Loucy (cell line): ENCODE measurements around the gene BTBD1.

Experiments used
- H2AFZ ChIP-seq: fragments of 200-600 bp; sonication (generic); 2 replicates; pipeline ENCODE4 v1.6.0; 2016; ENCODE audit warnings: antibody characterized with exemption, mild to moderate bottlenecking, low read length, moderate library complexity
- H3F3A ChIP-seq: fragments of 200-600 bp; 2 replicates; pipeline ENCODE4 v1.6.0; 2016; ENCODE audit warnings: antibody characterized with exemption, low read depth, mild to moderate bottlenecking
- H3K27me3 ChIP-seq: fragments of 200-600 bp; sonication (generic); 2 replicates; pipeline ENCODE4 v1.6.1; 2014; ENCODE audit warnings: low read length, mild to moderate bottlenecking; ENCODE audit not compliant: insufficient read depth, poor library complexity, severe bottlenecking
- H3K36me3 ChIP-seq: fragments of 200-600 bp; sonication (generic); 2 replicates; pipeline ENCODE4 v1.6.1; 2016; ENCODE audit warnings: low read length; ENCODE audit not compliant: insufficient read depth
- H3K4me1 ChIP-seq: fragments of 200-600 bp; sonication (generic); 2 replicates; pipeline ENCODE4 v1.5.1; 2014; ENCODE audit warnings: low read length, mild to moderate bottlenecking; ENCODE audit not compliant: insufficient read depth, poor library complexity, severe bottlenecking
- H3K4me2 ChIP-seq: fragments of 200-600 bp; sonication (generic); 2 replicates; pipeline ENCODE4 v1.6.0; 2014; ENCODE audit warnings: antibody characterized with exemption, low read length, low read depth, mild to moderate bottlenecking; ENCODE audit not compliant: poor library complexity, severe bottlenecking
- H3K4me3 ChIP-seq: fragments of 200-600 bp; sonication (generic); 2 replicates; pipeline ENCODE4 v1.5.1; 2014; ENCODE audit warnings: low read length, mild to moderate bottlenecking, mixed read lengths; ENCODE audit not compliant: poor library complexity, severe bottlenecking
- H3K79me2 ChIP-seq: fragments of 200-600 bp; sonication (generic); 2 replicates; pipeline ENCODE4 v1.6.1; 2014; ENCODE audit warnings: low read length; ENCODE audit not compliant: insufficient read depth
- H3K9ac ChIP-seq: fragments of 200-600 bp; sonication (generic); 2 replicates; pipeline ENCODE4 v1.6.0; 2014; ENCODE audit warnings: mild to moderate bottlenecking, low read depth, low read length, moderate library complexity; ENCODE audit not compliant: poor library complexity, severe bottlenecking
- H3K9me2 ChIP-seq: fragments of 200-600 bp; sonication (generic); replicated peaks from 2 replicates; pipeline ENCODE4 v1.6.1; 2016; ENCODE audit warnings: low read depth, low read length, mixed read lengths
- H3K9me3 ChIP-seq: fragments of 200-600 bp; sonication (generic); 2 replicates; pipeline ENCODE4 v1.6.1; 2014; ENCODE audit warnings: mild to moderate bottlenecking, antibody characterized with exemption, low read length, low read depth; ENCODE audit not compliant: insufficient read depth
- H4K20me1 ChIP-seq: fragments of 200-600 bp; sonication (generic); 2 replicates; pipeline ENCODE4 v1.6.0; 2014; ENCODE audit warnings: antibody characterized with exemption, low read length, mild to moderate bottlenecking; ENCODE audit not compliant: insufficient read depth, poor library complexity, severe bottlenecking
- CTCF ChIP-seq: fragments of 200-600 bp; sonication (generic); conservative IDR thresholded peaks from 2 replicates; pipeline ENCODE4 v1.5.1; 2014; ENCODE audit warnings: mild to moderate bottlenecking, antibody characterized with exemption, low read length
- EZH2phosphoT487 ChIP-seq: fragments of 200-600 bp; IDR thresholded peaks from 2 replicates; pipeline ENCODE4 v1.6.1; 2018; ENCODE audit warnings: antibody characterized with exemption, mild to moderate bottlenecking, moderate library complexity, borderline replicate concordance

The BTBD1 gene

GRCh38 chr15:83061680-83062079 lies 5.4 kb downstream of the BTBD1 start:
- Histone ChIP-seq H2AFZ (no peak overlapping the region), H4K20me1 (peaks cover 93% of the 10 kb centered on the region), H3K9me2 (no peaks in the 10 kb centered on the region), H3K36me3 (peaks cover 3% of the 10 kb centered on the region; the same call in 1 of the 2 replicates), H3K9me3 (no peaks in the 10 kb centered on the region), H3K27me3 (no peaks in the 10 kb centered on the region), H3F3A (no peaks in the 10 kb centered on the region), H3K9ac (peak overlapping the region; percentile 87), H3K4me3 (peak overlapping the region; percentile 90), H3K79me2 (peaks cover 98% of the 10 kb centered on the region), H3K4me2 (peak overlapping the region; percentile 88), H3K4me1 (peaks cover 43% of the 10 kb centered on the region)
- TF ChIP-seq CTCF (no peak), EZH2phosphoT487 (no peak)

DNA sequence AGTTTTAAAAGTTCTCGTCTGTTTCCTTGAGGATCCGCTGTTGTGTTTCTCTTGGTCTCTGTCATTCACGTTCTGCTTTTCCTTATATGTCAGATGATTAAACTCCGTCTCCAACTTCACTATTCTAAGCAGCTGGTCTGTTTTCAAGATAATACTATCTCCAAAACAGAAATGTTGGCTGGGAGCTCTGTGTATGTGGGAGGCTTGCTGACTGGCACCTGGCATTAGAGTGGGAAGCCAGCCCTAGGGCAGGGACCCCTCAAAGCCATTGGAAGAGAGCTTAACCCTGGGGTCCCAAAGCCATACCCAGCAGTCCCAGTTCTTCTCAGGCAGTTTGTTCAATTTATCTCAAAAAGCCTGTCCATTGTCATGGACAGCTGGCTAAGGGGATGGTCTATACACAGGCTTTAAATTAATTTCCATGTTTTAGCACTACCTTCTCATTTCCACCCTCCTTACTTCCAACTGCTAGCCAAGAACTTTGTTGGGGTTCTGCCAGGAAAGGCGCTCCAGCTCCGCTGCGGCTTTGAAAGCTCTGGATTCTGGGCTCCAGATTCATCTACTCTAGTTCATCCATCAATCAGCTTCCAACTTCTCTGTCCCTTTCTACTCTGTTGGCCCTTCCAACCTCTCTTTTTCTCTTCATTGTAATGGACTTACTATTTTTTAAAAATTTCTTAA lies 9.2 kb downstream of the BTBD1 start:
- Histone ChIP-seq H3K36me3 (peaks cover 31% of the 10 kb centered on the region; the same call in 1 of the 2 replicates), H3K4me3 (no peak overlapping the region), H3K27me3 (no peaks in the 10 kb centered on the region), H3K79me2 (peaks cover 64% of the 10 kb centered on the region), H3F3A (no peaks in the 10 kb centered on the region), H4K20me1 (peaks cover 62% of the 10 kb centered on the region), H3K9me3 (no peaks in the 10 kb centered on the region), H3K4me1 (peaks cover 25% of the 10 kb centered on the region), H2AFZ (no peak overlapping the region), H3K4me2 (peak overlapping the region; percentile 5), H3K9me2 (no peaks in the 10 kb centered on the region), H3K9ac (no peak overlapping the region)
- TF ChIP-seq CTCF = no peak
- TF ChIP-seq EZH2phosphoT487 = no peak

DNA sequence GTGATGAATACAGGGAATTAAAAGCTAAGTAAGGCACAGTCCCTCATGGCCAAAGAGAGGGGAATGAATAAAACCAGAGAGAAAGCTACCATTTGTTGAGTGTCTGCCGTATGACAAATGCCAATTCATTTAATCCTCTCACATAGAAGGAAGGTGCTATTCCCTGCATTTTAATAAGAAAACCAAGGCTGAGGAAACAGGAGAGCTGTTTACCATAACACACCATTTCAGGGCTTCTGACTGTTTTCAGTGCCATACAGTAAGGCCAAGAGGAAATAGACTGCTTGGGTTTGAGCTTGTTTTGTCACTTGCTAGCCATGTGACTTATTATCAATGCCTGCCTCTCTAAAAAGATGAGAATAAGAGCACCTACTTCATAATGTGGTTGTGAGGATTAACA lies 10.1 kb downstream of the BTBD1 start:
- peaks cover 31% of the 10 kb centered on the region; the same call in 1 of the 2 replicates for H3K36me3 ChIP-seq
- H3K4me1 ChIP-seq = peaks cover 16% of the 10 kb centered on the region
- H3K27me3 ChIP-seq = no peaks in the 10 kb centered on the region
- no peak overlapping the region for H3K4me2 ChIP-seq
- H3F3A ChIP-seq = no peaks in the 10 kb centered on the region
- H3K4me3 ChIP-seq = no peak overlapping the region
- peaks cover 55% of the 10 kb centered on the region for H3K79me2 ChIP-seq
- no peak for TF ChIP-seq EZH2phosphoT487
- TF ChIP-seq CTCF = no peak
- H3K9me2 ChIP-seq = no peaks in the 10 kb centered on the region
- H2AFZ ChIP-seq = no peak overlapping the region
- H4K20me1 ChIP-seq = peaks cover 53% of the 10 kb centered on the region
- H3K9me3 ChIP-seq = no peaks in the 10 kb centered on the region
- H3K9ac ChIP-seq = no peak overlapping the region
